Mammary epithelial cell (primary cell): ENCODE data around the gene KDM4C.

Experiments
- CTCF ChIP-seq, 2 donors: IDR thresholded peaks in 1 of 2; conservative IDR thresholded peaks in 1 of 2; 2 replicates each; pipeline ENCODE4 v1.5.1; 2011 to 2012; ENCODE audit warnings: inconsistent platforms in 2 of 2, low read length in 2 of 2, mild to moderate bottlenecking in 2 of 2, control low read depth in 1 of 2, low read depth in 1 of 2; ENCODE audit not compliant: insufficient read depth in 1 of 2; ENCODE audit errors: extremely low read depth in 1 of 2
- EZH2 ChIP-seq: IDR thresholded peaks from 2 replicates; pipeline ENCODE4 v1.6.1; 2012; ENCODE audit warnings: low read length, inconsistent platforms, borderline replicate concordance

- TF ChIP-seq EZH2 (no peak), CTCF (conservative IDR thresholded peaks at IDR 0.05 in 1 of 2, IDR thresholded peaks at IDR 0.05 in 1 of 2; ENCODE audit: extremely low read depth in 1 of 2, insufficient read depth in 1 of 2, low read depth in 1 of 2, low read length in 2 of 2) (no peak)
These were observed 328.6 kb downstream of the KDM4C start for GRCh38 chr9:7086389-7086788.
